Brain microvascular endothelial cell (primary cell): Measurements from ENCODE around the gene HOXB6.
A peak's percentile ranks its signal among the peaks of the same experiment; 100 is the strongest.

Source experiments
- DNase-seq: peaks from one replicate; pipeline ENCODE4 v3.0.0-alpha.2; 2020
- H3K27ac ChIP-seq: fragments of 250-450 bp; sonication (Bioruptor Pico); 2 replicates; pipeline ENCODE4 v1.5.1; 2020; ENCODE audit warnings: mild to moderate bottlenecking, moderate library complexity
- H3K27me3 ChIP-seq: fragments of 250-450 bp; sonication (Bioruptor Pico); replicated peaks from 2 replicates; pipeline ENCODE4 v1.5.1; 2020; ENCODE audit warnings: mild to moderate bottlenecking
- H3K36me3 ChIP-seq: fragments of 250-450 bp; sonication (Bioruptor Pico); replicated peaks from 2 replicates; pipeline ENCODE4 v1.5.1; 2020; ENCODE audit warnings: mild to moderate bottlenecking
- H3K4me3 ChIP-seq: 2 replicates; pipeline ENCODE4 v1.5.1; 2011; ENCODE audit warnings: low read depth, mild to moderate bottlenecking, control low read depth, low read length, moderate library complexity
- in situ Hi-C: cut with HindIII; loops from 2 replicates; pipeline ENCODE4 v1.10.0; 2017; ENCODE audit warnings: low sequenced_read_pairs, low pct_ligation_motif_present
- TF ChIP-seq, protein P1 (sequence below): IDR thresholded peaks from 2 replicates; pipeline ENCODE4 v1.5.1; 2011; ENCODE audit warnings: low read depth, mild to moderate bottlenecking, moderate library complexity, low read length, control low read depth, inconsistent platforms; ENCODE audit errors: missing control alignments

The HOXB6 gene

DNA sequence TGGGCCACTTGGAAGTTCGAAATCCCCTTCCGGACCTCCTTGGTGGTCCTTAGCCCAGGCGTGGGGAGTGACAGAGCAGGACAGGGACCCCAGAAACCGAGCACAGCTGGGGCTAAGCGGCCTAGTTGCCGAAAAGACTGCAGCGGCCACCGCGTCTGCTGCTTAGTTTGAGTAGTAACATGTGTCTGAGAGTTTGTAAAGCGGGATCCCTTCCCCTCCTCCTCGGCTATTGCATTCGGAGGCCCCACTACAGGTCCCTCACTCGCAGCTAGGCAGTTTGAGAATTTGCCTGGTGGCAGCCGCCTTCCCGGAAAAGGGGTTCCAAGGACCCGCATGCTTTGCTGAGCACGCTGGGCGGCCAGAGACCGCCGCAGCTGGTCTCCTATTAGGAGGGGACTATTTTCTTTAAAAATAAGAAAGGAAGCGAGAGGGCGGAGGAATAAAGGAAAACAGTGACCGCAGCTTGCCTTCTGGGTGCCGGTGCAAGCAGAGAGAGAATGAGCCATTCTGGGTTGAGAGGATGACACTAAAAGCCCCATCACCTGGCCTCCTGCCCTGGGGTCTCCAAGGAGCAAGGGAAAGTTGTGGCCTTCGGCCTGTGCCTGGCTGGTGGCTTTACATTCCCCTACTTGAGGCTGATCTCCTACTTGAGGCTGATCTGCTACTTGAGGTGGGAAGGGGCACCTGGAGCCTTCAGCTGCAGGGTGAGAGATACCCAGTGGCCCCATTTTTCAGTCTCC lies 10.1 kb downstream of the HOXB6 start:
- in situ Hi-C loops = no loop called here
- Histone ChIP-seq H3K4me3 (no peak overlapping the region), H3K36me3 (no peaks in the 10 kb centered on the region), H3K27ac (no peak overlapping the region), H3K27me3 (peaks cover 95% of the 10 kb centered on the region)
- no peak for DNase-seq
- TF ChIP-seq, protein P1, sequence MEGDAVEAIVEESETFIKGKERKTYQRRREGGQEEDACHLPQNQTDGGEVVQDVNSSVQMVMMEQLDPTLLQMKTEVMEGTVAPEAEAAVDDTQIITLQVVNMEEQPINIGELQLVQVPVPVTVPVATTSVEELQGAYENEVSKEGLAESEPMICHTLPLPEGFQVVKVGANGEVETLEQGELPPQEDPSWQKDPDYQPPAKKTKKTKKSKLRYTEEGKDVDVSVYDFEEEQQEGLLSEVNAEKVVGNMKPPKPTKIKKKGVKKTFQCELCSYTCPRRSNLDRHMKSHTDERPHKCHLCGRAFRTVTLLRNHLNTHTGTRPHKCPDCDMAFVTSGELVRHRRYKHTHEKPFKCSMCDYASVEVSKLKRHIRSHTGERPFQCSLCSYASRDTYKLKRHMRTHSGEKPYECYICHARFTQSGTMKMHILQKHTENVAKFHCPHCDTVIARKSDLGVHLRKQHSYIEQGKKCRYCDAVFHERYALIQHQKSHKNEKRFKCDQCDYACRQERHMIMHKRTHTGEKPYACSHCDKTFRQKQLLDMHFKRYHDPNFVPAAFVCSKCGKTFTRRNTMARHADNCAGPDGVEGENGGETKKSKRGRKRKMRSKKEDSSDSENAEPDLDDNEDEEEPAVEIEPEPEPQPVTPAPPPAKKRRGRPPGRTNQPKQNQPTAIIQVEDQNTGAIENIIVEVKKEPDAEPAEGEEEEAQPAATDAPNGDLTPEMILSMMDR = no peak

DNA sequence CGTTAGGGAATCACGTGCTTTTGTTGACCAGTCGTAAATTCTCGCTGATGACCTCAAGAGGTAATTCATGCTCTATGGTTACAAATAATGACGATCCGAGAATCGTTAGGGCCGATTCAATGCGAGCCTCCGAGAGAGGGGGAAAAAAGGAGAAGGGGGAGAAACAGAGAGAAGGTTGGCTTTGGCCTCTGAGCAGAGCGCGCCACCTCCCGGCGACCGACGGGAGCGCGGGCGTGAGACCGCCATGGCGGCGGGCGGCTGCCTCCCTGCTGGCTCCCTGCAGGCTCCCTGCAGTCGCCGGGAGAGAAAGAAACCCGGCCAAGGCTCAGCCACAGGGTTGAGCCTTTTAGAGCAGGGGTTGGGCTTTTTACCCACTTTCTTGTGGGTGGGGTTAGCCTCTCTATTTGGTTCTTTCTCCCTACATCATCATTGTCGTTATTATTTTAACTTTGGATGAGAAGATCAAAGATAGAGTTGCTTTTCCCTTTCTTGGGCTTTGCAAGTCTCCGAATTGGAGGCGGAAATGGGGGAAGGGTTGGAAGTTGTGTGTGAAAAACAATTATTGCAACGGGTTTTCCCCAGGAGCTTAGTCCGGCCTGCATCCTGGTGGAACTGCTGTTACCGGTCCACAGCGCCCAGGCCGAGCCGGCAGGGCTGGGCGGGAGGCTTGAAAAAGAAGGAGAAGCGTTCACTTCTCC lies 10.8 kb downstream of the HOXB6 start:
- H3K27ac ChIP-seq = no peak overlapping the region
- H3K36me3 ChIP-seq = no peaks in the 10 kb centered on the region
- peak overlapping the region; percentile 58 for H3K4me3 ChIP-seq
- peaks cover 95% of the 10 kb centered on the region for H3K27me3 ChIP-seq
- in situ Hi-C loops = no loop called here
- DNase-seq = peak; percentile 38
- TF ChIP-seq, protein P1 = peak; percentile 77

GRCh38 chr17:48593126-48593829 lies 11.5 kb downstream of the HOXB6 start, which contains the start of gene HOXB5:
Gene HOXB5 (minus strand): TSS chr17:48593779. CDS start chr17:48593682, 97 bp downstream.
- TF ChIP-seq, protein P1 = no peak
- in situ Hi-C loops = no loop called here
- Histone ChIP-seq H3K36me3 (no peaks in the 10 kb centered on the region), H3K27me3 (peaks cover 95% of the 10 kb centered on the region), H3K27ac (no peak within 1 kb of the TSS), H3K4me3 (peak within 1 kb of the TSS; percentile 58)
- no peak for DNase-seq

DNA sequence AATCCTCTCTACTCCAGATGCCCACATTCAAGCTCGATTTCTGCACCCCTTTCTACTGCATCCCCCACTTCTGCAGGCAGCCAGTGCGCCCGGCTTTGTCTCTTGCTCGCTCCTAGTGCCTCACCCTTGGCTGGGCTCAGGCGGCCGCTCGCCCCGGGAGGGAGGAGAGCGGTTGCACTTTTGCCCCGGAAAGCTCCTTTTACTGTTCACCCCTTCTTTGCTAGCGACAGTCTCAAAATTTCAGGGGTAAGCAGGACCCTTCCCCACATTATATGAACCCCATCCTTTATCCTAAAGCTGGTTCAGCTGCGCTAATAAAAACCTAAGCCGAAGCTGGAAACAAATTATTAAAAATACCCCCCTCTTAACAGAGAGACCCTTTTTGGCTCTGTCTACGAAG lies 12.2 kb downstream of the HOXB6 start:
- peak overlapping the region; percentile 58 for H3K4me3 ChIP-seq
- peaks cover 95% of the 10 kb centered on the region for H3K27me3 ChIP-seq
- in situ Hi-C loops = no loop called here
- H3K36me3 ChIP-seq = no peaks in the 10 kb centered on the region
- no peak for DNase-seq
- H3K27ac ChIP-seq = no peak overlapping the region
- TF ChIP-seq, protein P1 = no peak

DNA sequence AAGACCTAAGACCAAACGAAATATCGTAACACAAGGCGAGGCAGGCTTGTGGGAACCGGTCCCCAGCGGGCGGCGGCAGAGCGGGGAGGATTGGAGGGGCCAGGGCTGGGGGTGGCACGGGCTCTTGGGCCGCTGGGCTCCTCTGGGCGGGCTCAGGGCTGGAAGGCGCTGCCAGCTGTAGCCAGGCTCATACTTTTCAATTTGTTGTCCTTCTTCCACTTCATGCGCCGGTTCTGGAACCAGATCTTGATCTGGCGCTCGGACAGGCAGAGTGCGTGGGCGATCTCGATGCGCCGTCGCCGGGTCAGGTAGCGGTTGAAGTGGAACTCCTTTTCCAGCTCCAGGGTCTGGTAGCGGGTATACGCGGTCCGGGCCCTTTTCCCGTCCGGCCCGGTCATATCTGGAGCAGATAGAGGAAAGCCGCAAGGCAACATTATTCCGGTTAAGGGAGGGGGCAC lies 12.7 kb downstream of the HOXB6 start:
- H3K27ac ChIP-seq = no peak overlapping the region
- in situ Hi-C loops = no loop called here
- TF ChIP-seq, protein P1 = no peak
- no peaks in the 10 kb centered on the region for H3K36me3 ChIP-seq
- H3K27me3 ChIP-seq = peaks cover 95% of the 10 kb centered on the region
- DNase-seq = no peak
- peak overlapping the region; percentile 58 for H3K4me3 ChIP-seq
